Frontal cortex (tissue), 4 donors: ENCODE data around the gene ZNF549. TPM values are rescaled to one million over a fixed set of nuclear protein-coding genes. Genes with fewer than 3 reads are reported as not detected.
"Not testable (repeated sequence)": the region's sequence is repeated elsewhere in the genome, so short reads cannot be mapped to it uniquely, and the experiment has no call there.

ENCODE experiments used
- DNase-seq, 2 donors: peaks; one replicate each; pipeline ENCODE4 v3.0.0; 2012; ENCODE audit warnings: low spot score in 2 of 2
- FAIRE-seq: peaks from 2 replicates; lab custom pipeline; 2012; peaks lifted over from hg19 to GRCh38; lab: Jason Lieb, UNC
- total RNA-seq: library from RNA; depleted of rRNA; stranded (reverse); fragments of >200 nt; gene quantifications from one replicate; pipeline ENCODE4 v1.2.3, GENCODE V29; 2014
- donor health status: control.
- donor health status: control.
- donor health status: control.

The ZNF549 gene
- 20.0 TPM for total RNA-seq

GRCh38 chr19:57527136-57527881 lies at the start of gene ZNF549:
ZNF549 (plus strand) TSS chr19:57527356; CDS start chr19:57527574, 218 bp downstream.
- DNase-seq (peak; percentile 80 to 92), FAIRE-seq (no peak)

GRCh38 chr19:57487477-57488298 lies 39.5 kb upstream of the ZNF549 start, which contains the start of gene ZNF419:
ZNF419 (plus strand) TSS chr19:57487750; CDS start chr19:57487951, 201 bp downstream.
- peak; percentile 6 for FAIRE-seq
- peak; percentile 90 to 91 for DNase-seq

- DNase-seq, FAIRE-seq: not testable (repeated sequence)
Measured at GRCh38 chr19:57488299-57488644, 38.9 kb upstream of the ZNF549 start.

GRCh38 chr19:57499332-57499679 lies 27.9 kb upstream of the ZNF549 start:
- not testable (repeated sequence) for FAIRE-seq, DNase-seq

- DNase-seq = peak; percentile 74 to 87
- FAIRE-seq = not testable (repeated sequence)
Measured at GRCh38 chr19:57499680-57500395, 27.3 kb upstream of the ZNF549 start, which contains the start of gene ZNF773. ZNF773 (plus strand) TSS chr19:57499938; CDS start chr19:57500081, 143 bp downstream.

GRCh38 chr19:57500400-57500799 lies 26.8 kb upstream of the ZNF549 start:
- not testable (repeated sequence) for FAIRE-seq, DNase-seq

- no peak for DNase-seq
- no peak for FAIRE-seq
Measured at GRCh38 chr19:57506163-57506562, 21.0 kb upstream of the ZNF549 start.

- no peak for FAIRE-seq
- no peak for DNase-seq
Measured at GRCh38 chr19:57511484-57511883, 15.7 kb upstream of the ZNF549 start.

- no peak for DNase-seq
- no peak for FAIRE-seq
Measured at GRCh38 chr19:57512845-57513244, 14.3 kb upstream of the ZNF549 start.

GRCh38 chr19:57515255-57515654 lies 11.9 kb upstream of the ZNF549 start:
- FAIRE-seq (no peak), DNase-seq (no peak)

GRCh38 chr19:57518021-57518420 lies 9.1 kb upstream of the ZNF549 start:
- not testable (repeated sequence) for DNase-seq

GRCh38 chr19:57537953-57538547 lies 10.9 kb downstream of the ZNF549 start:
- DNase-seq (no peak), FAIRE-seq (no peak)

More at GRCh38 chr19:57518021-57518420, 9.1 kb upstream of the ZNF549 start:
- not testable (repeated sequence) for FAIRE-seq

- no peak for FAIRE-seq
Measured at GRCh38 chr19:57546513-57546912, 19.4 kb downstream of the ZNF549 start.

GRCh38 chr19:57552432-57552831 lies 25.3 kb downstream of the ZNF549 start:
- DNase-seq (no peak), FAIRE-seq (no peak)

More at GRCh38 chr19:57546513-57546912, 19.4 kb downstream of the ZNF549 start:
- DNase-seq = no peak

- FAIRE-seq (no peak), DNase-seq (no peak)
Measured at GRCh38 chr19:57557659-57558058, 30.5 kb downstream of the ZNF549 start.

- FAIRE-seq (no peak), DNase-seq (peak in 1 of 2 donors; percentile 12)
Measured at GRCh38 chr19:57558525-57558924, 31.4 kb downstream of the ZNF549 start.

- DNase-seq (peak in 1 of 2 donors; percentile 26), FAIRE-seq (no peak)
Measured at GRCh38 chr19:57559008-57559403, 31.9 kb downstream of the ZNF549 start.

- FAIRE-seq = no peak
- peak; percentile 80 to 95 for DNase-seq
Measured at GRCh38 chr19:57559404-57560025, 32.4 kb downstream of the ZNF549 start, which contains the start of gene ZNF550. ZNF550 (minus strand) TSS chr19:57559863; CDS start chr19:57559682, 181 bp downstream.

- FAIRE-seq (no peak), DNase-seq (no peak)
Measured at GRCh38 chr19:57560049-57560491, 32.9 kb downstream of the ZNF549 start.
